Activated CD4-positive, alpha-beta T cell treated with anti-CD3 and anti-CD28 coated beads, Interleukin-2, amount 50 U/mL, for 1 hour (primary cell): ENCODE measurements around the gene CASP1.
"Not testable (repeated sequence)": the region's sequence is repeated elsewhere in the genome, so short reads cannot be mapped to it uniquely, and the experiment has no call there.

Source experiments
- DNase-seq: peaks from one replicate; pipeline ENCODE4 v3.0.0-alpha.2; 2020

CASP1 gene

GRCh38 chr11:105034813-105035620, at the start of gene CASP1:
CASP1 (minus strand) TSS chr11:105035144; CDS start chr11:105035113, 31 bp downstream.
- no peak for DNase-seq

- no peak for DNase-seq
Observed at GRCh38 chr11:105081412-105082150, 46.6 kb upstream of the CASP1 start.

- not testable (repeated sequence) for DNase-seq
Observed at GRCh38 chr11:105080171-105080906, 45.4 kb upstream of the CASP1 start.

- no peak for DNase-seq
Observed at GRCh38 chr11:105078283-105078682, 43.3 kb upstream of the CASP1 start.

- DNase-seq, result not testable (repeated sequence)
Observed at GRCh38 chr11:105077141-105077790, 42.3 kb upstream of the CASP1 start.

GRCh38 chr11:105074166-105074530, 39.2 kb upstream of the CASP1 start:
- no peak for DNase-seq

GRCh38 chr11:105073456-105074165, 38.7 kb upstream of the CASP1 start:
- DNase-seq, result no peak

- DNase-seq, result not testable (repeated sequence)
Observed at GRCh38 chr11:105072080-105072479, 37.1 kb upstream of the CASP1 start.

- DNase-seq, result no peak
Observed at GRCh38 chr11:105071089-105071732, 36.3 kb upstream of the CASP1 start.

- DNase-seq, result no peak
Observed at GRCh38 chr11:105070306-105070705, 35.4 kb upstream of the CASP1 start.

GRCh38 chr11:105069749-105070148, 34.8 kb upstream of the CASP1 start:
- DNase-seq, result not testable (repeated sequence)

- DNase-seq, result not testable (repeated sequence)
Observed at GRCh38 chr11:105063245-105063941, 28.4 kb upstream of the CASP1 start.

- DNase-seq, result no peak
Observed at GRCh38 chr11:105057432-105057831, 22.5 kb upstream of the CASP1 start.

GRCh38 chr11:105056446-105056845, 21.5 kb upstream of the CASP1 start:
- no peak for DNase-seq

GRCh38 chr11:105054723-105055493, 20.0 kb upstream of the CASP1 start:
- no peak for DNase-seq

- no peak for DNase-seq
Observed at GRCh38 chr11:105052487-105052886, 17.5 kb upstream of the CASP1 start.

- no peak for DNase-seq
Observed at GRCh38 chr11:105051559-105051958, 16.6 kb upstream of the CASP1 start.

- DNase-seq, result no peak
Observed at GRCh38 chr11:105049481-105049880, 14.5 kb upstream of the CASP1 start.

GRCh38 chr11:105046898-105047579, 12.1 kb upstream of the CASP1 start:
- DNase-seq, result no peak
